Right lung (tissue), 5 donors: ENCODE results near the gene PHETA1. TPM values are rescaled to one million over a fixed set of nuclear protein-coding genes. Genes with fewer than 3 reads are reported as not detected.
"Not testable (repeated sequence)": the region's sequence is repeated elsewhere in the genome, so short reads cannot be mapped to it uniquely, and the experiment has no call there.

ENCODE experiments used
- DNase-seq, 2 donors: peaks; one replicate each; pipeline ENCODE4 v3.0.0-alpha.2; 2013
- polyA plus RNA-seq, 5 donors: library from polyadenylated mRNA; unstranded; fragments of 120-200 nt; gene quantifications; one replicate each; pipeline versions ENCODE4 v1.2.1 to v1.2.3, GENCODE V29; 2013; ENCODE audit warnings: inconsistent platforms in 1 of 5, low replicate concordance in 1 of 5; ENCODE audit not compliant: insufficient read length in 5 of 5, insufficient read depth in 1 of 5

Gene PHETA1
- polyA plus RNA-seq, 5 donors = 6.2 to 14.9 (median 9.3) TPM

DNA sequence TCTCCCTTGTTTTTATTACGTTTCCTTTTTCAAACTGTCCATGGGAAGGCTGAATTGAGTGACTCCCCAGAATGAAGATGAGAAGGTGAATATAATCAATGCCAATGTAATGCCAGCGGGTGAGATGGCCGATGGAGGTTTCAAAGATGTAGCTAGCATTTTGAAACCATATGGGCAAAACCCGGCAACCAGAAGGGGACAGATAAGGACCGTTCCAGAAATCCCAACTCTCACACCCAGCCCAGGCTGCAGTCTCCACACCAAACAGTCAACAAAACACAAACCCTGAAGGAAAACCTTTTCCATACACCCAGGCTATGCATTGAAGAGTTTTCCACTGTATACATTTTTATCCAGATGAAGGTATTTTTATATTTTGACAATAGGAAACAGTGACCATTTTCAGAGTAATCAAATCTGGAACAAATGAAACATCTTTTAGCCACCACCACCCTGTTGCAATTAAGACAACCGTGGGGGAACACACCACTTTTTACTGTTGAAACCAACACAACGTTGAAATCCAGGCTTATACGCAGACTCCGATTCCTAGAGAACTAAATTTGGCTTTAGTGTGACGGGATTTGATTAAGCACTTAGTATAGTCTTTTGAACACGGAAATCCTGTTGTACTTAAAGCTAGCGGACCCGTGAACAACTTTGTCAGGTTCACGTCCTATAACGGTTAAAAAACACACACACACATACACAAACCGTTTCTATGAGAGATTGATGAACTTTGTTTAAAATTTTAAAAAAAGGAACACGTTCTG is 19.0 kb downstream of the PHETA1 start:
- no peak for DNase-seq

DNA sequence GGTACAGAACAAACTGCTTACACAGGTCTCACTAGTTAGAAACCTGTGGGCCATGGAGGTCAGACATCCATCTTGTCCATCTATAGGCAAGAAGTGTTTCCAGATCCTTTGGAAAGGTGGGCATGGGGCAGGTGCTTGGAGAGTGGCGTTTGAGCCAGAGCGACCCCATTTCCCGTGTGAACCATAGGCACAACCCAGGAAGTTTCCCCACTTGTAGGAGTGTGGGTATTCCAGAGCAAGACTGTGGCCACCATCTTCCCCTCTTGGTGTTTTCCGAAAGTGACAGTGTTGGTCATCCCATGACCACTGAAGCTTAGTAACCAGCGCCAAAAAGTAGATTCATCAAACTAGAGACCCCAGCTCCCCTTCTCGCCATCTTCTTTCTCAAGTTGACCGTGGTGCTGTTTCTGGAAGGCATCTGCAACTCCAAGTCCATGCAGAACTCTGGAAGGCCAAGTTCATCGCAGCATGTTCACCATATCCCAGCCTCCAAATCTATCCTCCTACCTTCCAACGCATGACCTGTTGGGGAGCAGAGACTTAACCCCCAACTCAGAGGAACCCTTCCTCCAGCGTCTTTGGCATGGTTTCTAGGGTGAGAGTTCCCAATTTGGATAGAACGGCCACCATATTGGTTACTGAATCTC is 19.7 kb downstream of the PHETA1 start:
- DNase-seq = no peak

DNA sequence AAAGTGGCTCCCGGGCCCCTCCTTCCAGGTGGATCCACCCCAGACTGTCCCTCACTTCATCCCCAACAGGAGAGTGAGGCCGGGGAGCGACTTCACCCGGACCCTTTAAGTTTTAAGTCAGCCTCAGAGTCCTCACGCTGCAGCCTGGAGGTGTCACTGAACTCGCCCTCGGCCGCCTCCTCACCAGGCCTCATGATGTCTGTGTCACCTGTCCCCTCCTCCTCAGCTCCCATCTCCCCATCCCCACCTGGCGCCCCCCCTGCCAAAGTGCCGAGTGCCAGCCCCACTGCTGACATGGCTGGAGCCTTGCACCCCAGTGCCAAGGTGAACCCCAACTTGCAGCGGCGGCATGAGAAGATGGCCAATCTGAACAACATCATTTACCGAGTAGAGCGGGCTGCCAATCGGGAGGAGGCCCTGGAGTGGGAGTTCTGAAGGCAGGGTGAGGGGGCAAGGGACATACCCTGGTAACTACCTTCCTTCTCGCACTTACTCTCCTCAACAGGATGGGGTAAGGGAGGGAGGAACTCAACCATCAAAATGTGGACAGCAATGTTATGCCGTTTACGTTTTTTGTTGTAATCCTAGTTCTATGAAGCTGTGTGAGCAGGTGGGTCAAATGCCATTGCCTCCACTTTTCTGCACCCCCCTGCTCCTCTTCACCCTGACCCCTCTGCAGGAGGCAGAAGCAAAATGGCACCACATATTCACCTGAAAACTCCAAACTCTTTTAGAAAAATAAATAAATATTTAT is 20.8 kb downstream of the PHETA1 start:
- no peak for DNase-seq

DNA sequence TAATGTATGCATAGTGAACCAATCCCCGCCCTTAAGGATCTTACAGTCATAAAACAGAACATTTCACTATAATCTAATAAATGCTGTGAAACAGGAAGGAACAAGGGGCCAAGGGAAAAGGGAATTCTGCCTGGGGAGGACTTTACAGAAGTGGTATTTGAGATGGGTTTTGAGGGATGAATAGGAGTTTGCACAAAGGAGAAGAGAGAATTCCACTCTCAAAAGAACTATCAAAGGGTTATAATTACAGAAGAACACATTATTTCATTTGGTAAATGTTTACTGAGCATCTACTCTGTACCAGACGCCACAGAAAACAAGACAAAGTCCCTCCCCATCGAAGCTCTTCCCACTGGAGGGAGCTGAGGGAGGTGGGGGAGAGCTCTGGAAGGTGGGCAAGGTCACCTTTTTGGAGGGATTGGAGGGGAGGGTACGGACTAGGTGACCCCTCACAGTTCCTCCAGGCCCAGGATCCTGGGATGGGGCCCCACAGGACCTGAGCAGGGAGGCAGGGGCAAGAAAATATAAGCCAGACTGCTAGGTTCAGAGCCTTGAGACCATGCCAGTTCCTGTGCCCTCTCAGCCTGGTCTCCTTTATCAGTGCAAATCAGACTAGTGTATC is 24.5 kb downstream of the PHETA1 start:
- DNase-seq = no peak

DNA sequence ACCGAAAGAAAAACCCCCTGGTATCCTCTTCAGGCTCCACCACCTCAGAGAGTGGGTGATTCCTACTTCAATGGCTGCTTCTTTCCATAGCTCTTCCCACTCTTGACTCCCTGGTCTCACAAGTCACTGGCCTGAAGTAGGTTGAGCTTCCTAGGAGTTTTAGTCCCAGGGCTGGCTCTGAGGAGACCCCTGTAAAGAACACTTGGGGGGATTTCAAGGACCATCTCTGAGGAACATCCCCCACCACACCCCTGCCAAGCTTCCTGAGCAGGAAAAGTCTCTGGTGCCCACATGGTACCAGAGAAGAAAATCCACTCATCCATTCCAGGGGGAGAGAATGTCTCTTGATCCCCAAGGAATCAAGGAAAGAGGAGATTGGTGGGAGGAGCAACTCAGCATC is 25.7 kb downstream of the PHETA1 start:
- no peak for DNase-seq

DNA sequence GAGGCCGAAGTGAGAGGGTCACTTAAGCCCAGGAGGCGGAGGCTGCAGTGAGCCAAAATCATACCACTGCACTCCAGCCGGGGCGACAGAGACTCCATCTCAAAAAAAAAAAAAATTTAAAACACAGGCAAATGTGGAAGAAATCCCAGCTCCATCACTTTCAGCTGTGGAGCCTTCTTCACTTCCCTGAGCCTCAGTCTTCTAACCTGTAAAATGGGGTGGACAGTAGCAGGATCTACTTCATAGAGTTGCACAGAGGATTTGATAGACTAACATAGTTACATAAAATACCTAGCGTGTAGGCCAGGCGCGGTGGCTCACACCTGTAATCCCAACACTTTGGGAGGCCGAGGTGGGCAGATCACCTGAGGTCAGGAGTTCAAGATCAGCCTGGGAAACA is 26.5 kb downstream of the PHETA1 start:
- DNase-seq = no peak

DNA sequence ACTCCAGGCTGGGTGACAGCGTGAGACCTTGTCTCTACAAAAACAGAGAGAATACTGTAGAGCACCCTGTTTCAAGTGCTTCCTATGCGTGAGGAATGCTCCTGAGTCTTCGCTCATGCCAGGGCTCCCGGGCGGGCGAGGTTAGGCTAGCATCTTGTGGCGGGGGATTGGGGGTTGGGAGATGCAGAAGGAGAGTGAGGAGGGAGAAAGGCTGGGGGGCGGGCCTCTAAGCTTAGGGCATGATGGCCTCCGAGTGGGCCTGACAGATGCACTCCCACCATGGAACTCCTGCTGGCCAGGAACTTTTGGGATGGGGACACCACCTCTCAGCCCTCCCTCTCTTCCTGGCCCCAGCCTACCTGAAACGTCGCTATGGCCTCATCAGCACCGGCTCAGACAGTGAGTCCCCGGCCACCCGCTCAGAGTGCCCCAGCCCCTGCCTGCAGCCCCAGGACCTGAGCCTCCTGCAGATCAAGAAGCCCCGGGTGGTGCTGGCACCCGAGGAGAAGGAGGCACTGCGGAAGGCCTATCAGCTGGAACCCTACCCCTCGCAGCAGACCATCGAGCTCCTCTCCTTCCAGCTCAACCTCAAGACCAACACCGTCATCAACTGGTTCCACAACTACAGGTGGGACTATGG is 27.3 kb downstream of the PHETA1 start:
- DNase-seq = no peak

DNA sequence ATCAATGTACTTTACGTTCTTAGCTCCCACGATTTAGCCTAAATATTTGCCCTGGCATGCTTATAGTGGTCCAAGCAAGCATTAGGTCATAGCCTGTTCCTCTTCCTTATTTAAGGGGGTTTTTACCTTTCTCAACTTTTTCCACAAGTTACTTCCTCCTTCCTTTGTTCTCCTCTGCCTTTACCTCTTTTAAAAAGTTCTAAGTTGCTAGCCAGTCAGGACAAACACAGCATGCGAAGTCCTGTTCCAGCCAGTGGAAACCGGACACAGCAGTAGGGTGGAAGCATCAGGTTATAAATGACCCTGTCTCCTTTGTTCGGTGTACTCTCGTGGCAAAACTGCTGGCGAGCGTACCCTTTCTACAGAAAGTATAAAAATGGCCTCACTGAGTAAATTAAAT is 28.2 kb downstream of the PHETA1 start:
- not testable (repeated sequence) for DNase-seq

DNA sequence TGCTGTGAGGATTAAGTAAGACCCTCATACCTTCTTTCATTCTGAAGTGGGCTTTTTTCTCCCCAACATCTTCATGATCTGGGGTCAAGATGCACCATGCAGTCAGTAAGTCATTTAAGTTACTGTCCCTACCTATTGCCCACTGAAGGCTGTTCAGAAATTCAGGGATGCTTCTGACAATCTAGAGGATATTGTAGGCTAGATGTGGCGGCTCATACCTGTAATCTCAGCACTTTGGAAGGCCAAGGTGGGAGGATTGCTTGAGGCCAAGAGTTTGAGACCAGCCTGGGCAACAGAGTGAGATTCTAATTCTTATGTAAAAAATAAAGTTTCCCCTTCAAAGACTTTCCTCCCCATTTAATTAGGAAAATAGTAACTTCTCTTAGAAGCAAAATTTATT is 28.7 kb downstream of the PHETA1 start:
- no peak for DNase-seq

DNA sequence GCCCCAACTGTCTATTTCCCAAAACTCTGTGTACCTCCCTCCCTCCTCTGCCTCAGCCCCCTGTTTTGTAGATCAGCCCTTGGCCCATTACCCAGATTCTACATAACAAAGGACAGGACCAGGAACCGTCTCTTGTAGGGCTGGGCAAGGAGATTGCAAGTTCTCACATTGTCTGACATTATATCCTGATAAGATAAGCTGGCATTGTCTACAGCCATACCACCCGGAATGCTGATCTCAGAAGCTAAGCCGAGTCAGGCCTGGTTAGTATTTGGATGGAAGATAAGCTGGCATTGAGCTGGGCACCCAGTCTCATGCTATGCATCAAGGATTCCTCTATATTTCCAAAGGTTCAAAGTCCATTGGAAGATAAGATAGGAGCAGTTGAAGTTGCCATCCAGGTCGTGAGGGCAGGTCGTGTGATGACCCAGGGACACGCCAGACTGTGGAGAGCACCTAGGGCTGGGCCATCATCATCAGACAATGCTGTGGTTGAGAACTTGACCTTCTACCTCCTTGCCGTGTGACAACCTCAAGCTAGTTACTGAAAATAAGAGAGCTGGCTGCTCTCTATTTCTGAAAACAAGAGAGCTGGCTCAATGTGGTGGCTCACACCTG is 29.5 kb downstream of the PHETA1 start:
- no peak for DNase-seq

DNA sequence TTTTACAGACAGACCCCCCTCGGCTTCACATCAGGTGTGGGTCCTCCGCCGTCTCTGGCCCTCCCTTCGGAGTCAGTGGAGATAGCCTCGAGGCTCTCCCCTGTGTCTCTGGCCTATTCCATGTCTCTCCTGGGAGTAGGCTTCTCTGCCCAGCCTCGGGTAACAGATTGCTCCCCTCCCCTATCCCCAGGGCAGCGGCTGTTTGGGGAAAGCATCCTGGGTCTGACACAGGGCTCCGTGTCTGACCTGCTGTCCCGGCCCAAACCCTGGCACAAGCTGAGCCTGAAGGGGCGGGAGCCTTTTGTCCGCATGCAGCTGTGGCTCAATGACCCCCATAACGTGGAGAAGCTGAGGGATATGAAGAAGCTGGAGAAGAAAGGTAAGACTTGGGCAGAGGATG is 30.8 kb downstream of the PHETA1 start:
- DNase-seq = no peak

DNA sequence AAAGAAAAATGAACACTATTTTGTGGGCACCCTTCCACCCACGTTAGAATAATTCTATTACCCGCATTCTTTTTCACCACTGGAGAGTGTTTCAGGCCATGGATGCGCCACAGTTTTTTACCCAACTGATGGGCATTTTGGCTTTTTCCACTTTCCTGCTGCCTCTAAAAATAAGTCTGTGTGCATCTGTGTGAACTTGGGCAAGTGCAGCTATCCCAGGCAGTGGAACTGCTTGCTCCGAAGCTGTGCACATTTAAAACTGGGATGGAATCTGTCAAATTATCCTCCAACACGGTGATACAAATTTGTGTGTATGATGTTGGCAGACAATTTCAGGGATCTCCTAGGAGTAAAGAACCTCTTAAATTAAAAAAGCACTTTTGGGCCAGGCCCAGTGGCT is 31.5 kb downstream of the PHETA1 start:
- no peak for DNase-seq

DNA sequence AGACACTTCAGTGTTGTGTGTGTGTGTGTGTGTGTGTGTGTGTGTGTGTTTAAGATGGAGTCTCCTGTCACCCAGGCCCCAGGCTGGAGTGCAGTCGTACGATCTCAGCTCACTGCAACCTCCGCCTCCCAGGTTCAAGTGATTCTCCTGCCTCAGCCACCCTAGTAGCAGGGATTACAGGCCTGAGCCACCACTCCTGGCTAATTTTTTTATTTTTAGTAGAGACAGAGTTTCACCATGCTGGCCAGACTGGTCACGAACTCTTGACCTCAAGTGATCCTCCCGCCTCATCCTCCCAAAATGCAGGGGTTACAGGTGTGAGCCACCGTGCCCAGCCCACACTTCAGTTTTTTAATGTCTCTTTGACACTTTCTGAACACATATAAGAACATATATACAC is 32.5 kb downstream of the PHETA1 start:
- DNase-seq = not testable (repeated sequence)

DNA sequence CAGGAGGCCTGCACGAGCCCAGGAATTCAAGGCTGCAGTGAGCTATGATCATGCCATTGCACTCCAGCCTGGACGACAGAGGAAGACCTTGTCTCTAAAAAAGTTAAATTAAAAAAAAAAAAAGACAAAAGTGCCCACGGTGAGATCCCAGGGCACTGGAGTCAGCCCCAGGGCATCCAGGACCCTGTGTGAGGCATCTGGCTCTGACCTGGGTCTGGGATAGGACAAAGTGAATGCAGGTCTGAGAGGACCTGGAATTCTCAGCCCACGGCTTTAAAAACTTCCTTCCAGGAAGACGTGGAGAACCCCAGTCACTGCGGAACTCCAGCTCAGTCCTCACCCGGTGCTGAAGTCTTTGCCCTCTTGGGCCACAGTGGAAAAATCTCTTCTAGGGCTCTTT is 33.1 kb downstream of the PHETA1 start:
- DNase-seq = no peak

DNA sequence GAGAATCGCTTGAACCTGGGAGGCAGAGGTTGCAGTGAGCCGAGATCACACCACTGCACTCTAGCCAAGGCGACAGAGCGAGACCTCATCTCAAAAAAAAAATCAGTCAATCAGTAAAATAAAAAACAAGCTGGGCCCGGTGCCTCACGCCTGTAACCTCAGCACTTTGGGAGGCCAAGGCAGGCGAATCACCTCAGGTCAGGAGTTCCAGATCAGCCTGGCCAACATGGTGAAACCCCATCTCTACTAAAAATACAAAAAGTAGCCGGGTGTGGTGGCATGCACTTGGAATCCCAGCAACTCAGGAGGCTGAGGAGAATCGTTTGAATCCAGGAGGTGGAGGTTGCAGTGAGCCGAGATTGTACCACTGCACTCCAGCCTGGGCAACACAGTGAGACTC is 33.6 kb downstream of the PHETA1 start:
- DNase-seq = not testable (repeated sequence)

DNA sequence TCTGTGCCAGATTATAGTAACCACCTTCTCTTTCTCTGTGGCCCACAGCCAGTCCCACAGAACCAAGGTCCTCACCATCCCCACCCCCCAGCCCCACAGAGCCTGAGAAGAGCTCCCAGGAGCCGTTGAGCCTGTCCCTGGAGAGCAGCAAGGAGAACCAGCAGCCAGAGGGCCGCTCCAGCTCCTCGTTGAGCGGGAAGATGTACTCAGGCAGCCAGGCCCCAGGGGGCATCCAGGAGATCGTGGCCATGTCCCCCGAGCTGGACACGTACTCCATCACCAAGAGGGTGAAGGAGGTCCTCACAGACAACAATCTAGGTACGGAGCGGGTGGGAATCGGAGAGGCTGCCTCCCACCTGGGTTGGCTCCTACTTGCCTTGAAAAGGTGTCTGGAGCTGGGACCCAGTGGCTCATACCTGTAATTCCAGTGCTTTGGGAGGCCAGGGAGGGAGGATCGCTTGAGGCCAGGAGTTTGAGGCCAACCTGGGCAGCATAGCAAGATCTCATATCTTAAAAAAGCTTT is 34.4 kb downstream of the PHETA1 start:
- DNase-seq = no peak

DNA sequence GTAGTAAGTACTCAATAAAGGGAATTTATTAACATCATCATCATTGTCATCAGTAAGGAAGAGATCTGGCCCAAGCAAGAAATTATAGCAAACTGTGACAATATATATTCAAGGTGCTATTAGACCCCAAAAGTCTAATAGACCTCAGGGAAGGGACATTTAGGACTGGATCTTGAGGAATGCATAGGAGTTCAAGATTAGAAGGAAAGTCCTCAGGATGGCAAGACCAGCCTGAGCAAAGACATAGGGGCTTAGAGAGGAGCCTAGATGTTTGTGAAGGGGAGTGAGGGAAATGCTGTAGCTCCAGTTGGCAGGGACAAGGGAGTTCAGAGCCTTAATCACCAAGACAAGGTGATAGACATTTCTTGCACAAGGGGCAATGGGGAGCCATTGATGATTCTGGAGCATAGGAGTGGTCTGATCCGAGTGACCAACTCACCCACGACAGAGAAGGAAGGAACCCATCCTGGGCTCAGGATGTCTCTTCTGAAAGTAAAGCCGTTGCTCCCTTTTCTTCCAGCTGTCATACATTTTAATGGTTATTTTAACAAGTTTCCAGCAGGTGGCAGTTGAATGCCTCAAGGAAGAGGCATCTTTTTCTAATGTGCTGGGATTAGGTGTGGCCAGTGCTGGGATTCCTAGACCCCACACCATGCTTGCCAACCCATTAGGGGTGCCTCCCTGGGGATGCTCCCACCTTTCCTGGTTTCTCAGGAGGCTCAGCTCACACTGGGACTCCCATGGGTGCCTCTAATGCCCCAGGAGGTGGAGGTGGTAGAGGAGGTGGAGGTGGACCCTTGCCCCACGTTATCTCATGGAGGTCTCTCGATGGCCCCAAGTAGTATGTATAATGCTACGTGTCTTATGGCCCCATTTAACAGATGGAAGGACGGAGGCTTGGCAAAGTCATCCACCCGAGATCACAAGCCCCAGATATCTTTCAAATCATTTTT is 37.8 kb downstream of the PHETA1 start:
- no peak for DNase-seq

DNA sequence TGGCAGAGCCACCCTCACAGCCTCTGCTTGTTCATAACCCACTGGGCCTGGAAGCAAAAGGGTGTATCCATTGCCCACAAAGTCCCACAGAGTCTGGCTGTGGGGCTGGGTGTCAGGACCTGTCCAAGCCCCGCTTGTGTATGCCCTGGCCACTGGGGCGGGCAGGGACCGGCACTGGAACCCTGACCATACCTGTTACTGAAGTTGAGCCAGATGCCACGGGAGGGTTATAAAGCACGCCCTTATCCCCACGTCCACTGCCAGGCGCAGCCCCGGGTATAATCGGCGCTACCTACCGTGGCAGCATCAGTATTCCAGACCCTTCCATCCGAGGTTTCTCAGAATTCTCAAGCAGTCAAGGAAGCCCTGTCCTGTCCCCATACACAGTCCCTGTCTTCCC is 40.8 kb downstream of the PHETA1 start:
- DNase-seq = no peak

DNA sequence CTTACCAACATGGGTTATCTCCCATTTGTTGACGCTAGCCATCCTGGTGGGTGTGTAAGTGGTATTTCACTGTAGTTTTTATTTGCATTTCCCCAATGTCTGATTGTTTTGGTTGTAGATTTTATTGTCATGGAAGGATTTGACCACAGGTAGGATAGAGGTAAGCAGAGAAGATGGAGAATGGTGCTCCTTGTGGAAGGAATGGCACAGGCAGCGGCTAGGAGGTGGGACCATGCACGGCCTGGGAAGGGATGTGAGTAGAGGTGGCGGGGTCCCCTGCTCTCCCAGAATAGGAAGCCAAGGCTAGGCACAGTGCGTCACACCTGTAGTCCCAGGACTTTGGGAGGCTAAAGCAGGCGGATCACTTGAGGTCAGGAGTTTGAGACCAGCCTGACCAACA is 41.4 kb downstream of the PHETA1 start:
- no peak for DNase-seq
